HG03457 (cell line): ENCODE data around the gene CDKN2D.

Source experiments
- ATAC-seq: cut with Tn5 transposase; IDR thresholded peaks from one replicate; pipeline ENCODE4 v1.9.1; 2021; ENCODE audit warnings: moderate number of reproducible peaks; ENCODE audit not compliant: unreplicated experiment

CDKN2D gene

DNA sequence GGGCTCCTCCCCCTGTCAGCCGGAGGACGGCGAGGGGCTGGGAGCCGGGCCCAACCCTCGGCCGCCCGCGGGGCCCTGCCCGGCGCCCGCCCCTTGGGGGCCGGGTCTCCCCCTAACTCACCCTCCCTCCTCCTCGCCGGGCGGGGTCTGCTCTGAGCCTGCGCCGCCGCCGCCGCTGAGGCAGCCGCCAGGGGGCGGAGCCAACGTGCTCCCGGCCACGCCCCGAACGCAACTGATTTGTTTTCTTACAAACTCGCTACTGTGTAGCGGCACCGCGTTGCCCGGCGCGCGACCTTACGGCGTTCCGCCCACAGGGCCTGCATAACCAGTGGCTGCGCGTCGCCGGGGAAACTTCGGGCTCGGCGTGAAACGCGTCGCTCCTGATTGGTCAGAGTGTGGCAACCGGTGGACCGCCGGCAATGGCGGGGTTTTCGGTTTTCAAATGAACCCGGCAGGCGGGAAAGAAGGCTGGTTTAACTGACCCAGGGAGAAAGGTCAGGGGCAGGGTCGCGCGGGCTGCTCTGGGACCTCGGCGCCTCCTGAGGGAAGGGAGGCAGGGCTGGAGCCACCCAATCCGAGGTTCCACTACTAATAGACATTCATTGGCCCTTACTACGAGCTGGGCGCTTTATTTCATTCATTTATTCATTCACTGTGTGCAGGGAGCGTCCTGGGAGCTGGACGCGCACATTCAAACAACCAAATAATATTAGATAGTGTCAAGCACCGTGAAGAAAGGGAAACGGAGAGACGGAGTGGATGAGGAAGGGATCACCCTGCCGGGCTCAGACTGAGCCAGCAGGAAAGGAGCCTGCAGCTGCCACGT is at the start of gene CDKN2D:
TSS of gene CDKN2D (minus strand) at position 154 of the 826 bp plus-strand sequence. CDS start 326 bp downstream, outside the sequence.
- peak; percentile 50 for ATAC-seq

DNA sequence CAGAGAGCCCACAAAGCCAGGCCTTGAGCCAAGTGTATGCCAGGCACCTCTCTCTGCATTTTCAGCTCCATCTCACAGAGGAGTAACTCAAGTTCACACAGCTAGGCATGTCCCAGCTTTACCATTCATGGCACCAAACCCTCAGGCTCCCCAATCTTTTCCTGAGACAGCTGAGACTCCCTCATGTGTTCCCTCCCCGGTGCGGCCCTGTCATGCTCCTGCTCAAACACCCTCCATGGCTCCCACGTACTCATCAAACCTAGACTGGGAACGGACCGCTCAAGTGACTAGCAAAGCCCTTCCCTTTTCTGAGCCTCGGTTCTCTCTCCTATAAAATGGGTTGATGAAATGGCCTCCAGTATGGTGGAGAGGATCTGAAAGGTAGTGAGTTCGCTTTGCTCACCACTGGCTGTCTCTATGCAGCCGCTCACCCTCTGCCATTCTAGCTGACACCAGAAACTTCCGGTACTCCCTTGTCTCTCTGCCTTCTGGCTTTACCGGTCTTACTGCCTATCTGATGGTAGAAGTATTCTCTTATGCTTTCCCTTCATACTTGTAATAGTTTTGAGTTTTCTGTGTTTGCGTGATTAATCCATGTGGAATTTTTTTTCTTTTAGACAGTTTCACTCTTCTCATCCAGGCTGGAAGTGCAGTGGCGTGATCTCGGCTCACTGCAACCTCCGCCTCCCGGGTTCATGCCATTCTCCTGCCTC is 48.8 kb upstream of the CDKN2D start:
- no peak for ATAC-seq

DNA sequence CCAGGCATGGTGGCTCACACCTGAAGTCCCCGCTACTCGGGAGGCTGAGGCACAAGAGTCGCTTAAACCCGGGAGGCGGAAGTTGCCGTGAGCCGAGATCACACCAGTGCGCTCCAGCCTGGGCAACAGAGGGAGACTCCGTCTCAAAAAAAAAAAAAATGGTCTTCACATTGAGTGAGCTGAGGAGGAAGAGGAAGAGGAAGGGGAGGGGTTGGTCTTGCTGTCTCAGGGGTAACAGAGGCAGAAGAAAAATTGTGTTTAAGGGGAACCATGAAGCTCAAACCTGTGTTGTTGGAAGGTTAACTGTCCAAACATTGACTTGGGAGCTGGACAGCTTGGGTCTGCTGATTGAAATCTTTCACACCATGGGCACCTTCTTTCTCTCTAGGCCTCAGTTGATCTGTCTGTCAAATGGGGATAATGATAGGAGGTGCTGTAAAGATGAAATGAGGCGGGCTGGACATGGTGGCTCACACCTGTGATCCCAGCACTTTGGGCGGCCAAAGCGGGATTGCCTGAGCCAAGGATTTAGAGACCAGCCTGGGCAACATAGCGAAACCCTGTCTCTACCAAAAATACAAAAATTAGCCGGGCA is 46.7 kb upstream of the CDKN2D start:
- no peak for ATAC-seq

DNA sequence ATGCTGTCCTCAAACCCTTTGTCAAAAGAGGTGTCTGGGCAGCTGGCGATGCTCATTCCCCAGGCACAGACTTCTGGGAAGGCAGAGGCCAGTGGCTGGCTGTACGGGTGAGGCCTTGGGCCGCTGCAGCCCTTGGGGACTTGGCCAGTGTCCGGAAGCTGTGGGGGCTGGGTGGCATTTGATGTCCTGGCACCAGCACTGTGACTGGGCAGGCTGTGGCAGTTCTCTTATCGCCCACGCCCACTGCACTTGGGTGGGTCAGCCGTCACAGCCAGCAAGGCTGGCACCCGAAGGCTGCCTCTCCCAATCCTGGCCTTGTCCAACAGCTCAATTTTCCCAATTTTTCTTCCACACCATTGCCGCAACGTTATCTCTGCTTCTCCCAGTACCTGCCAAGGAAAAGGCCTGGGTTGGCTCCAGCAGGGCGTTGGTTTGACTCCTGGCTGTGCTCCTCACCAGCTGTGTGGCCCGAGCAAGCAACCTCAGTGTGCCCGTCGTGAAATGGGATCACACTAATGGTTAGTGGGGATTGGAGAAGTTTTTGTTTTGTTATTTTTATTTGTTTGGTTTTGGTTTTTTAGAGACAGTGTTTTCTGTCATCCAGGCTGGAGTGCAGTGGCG is 43.8 kb upstream of the CDKN2D start:
- no peak for ATAC-seq

DNA sequence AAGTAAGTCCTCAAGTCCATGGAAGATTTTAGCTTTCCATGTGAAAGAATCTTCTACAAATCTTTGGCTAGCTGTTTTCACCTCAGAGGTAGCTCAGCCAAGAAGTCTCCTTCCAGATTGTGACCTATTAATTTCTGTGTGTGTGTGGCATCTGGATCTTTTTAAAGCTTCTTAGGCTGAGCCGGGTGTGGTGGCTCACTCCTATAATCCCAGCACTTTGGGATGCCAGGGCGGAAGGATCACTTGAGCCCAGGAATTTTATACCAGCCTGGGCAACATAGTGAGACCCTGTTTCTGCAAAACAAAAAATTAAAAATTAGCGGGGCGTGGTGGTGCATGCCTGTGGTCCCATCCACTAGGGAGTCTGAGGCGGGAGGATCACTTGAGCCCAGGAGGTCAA is 43.1 kb upstream of the CDKN2D start:
- no peak for ATAC-seq

DNA sequence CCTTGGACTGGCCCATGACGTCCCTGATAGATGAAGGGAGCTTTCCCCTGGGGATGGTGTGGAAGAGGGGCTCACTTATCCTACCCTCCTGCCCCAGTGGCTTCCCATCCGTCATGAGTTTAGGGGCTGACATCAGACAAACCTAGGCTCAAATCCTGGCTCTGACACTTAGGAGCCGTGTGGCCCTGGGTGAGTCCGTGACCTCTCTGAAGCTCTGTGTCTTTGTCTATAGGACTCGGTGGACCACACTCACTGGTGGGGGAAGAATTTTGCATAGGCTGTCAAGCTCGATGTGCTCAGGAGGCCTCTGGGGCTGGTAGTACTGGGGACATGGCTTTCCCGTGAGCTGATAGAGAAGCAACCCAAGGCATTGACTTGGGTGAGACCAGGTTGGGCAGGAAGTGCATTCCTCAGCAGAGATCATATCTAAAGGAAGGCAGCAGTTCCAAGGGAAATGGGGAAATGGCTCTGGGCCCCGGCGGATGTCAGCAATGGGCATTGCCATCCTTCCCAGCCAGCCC is 35.7 kb upstream of the CDKN2D start:
- no peak for ATAC-seq

DNA sequence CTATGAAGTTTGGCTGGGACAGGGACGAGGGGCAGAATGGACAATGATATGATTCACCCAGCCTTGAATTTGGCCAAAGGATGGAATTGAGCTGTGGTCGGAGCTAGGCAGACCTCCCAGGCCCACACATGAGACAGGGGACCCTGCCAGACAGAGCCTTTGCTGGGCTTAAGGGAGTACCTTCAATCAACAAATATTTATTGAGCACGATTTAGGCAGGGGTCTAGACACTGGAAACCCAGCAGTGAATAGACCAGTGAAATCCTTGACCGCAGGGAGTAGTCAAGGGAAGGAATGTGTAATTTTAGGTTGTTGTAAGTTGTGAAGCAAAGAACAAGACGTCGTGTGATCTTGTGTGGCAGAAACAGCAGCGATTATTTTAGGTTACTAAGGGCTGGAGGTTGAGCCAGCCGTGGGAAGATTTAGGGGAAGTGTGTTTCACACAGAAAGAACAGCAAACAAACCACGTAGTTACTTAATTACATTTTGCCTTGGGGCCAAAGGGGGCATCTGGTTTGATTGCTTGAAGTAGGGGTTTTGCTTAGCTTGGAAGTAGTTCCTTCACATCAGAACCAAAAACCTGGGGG is 35.2 kb upstream of the CDKN2D start:
- ATAC-seq = no peak

DNA sequence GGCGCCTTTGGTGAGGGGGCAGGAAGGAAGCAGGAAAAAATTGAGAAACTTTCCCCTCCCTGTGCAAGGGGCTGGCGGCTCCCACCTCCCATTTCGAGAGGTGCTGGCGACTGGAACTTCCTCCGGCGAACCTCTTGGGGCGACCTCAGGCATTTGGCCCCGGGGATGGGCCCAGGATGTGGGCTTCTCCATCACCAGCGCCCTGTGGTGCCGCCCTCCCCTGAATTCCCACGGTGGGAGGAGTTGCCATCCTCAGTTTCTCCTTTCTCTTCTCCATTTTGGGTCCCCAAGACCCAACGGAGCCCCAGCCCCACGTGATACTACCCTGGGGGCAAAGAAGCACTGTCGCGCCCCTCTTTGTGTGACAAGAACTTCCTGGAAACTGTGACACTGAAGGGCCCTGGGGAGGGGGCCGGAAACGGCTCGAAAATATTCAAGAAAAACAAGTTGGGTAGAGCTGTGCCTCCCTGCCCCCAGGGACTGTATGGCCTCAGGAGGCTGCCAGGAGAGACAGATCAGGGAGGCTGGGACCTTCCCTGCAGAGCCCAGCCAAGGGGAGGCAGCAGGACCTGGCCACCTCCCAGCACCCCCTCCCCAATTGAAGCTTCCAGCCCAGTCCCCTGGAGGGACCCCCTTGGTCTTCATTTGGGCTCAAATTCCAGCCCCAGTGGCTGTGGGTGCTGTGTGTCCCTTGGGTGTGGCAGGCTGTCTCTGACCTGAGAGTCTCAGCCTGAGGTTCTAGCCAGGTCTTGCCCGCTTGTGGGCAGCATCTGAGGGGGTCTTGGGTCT is 34.5 kb upstream of the CDKN2D start:
- no peak for ATAC-seq

DNA sequence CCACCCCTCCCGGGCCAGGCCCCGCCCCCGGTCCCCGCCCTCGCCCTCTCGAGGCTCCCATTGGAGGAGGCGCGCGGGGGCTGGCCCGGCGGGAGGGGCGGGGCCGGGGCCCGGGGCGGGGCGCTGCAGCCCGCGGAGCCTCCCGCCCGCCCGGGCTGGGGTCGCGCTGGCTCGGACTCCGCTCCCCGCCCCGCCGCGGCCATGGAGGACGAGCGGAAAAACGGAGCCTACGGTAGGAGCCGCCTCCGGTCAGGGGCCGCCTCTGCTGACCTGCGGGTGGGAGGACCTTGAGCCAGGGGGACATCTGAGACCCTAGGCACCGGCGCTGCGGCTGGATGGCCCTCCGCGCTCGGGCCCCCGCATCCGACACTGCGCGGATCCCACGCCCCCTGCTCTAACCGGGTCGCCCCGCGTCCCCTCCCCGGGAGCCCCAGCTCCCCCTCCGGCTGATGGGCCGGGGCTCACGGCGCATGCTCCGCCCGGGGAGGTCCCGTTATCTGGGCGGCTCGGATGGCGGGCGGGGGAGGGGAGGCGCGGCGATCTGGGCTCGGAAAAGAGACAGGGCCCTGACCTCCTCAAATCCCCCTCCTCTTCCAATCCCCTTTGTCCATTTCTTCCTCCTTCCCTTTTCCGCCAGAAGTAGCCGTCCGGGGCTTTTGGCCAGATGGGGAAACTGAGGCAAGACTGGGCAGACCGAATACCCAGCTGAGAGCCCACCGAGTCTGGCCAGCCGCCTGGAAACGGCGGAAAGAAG is 33.7 kb upstream of the CDKN2D start:
- no peak for ATAC-seq

DNA sequence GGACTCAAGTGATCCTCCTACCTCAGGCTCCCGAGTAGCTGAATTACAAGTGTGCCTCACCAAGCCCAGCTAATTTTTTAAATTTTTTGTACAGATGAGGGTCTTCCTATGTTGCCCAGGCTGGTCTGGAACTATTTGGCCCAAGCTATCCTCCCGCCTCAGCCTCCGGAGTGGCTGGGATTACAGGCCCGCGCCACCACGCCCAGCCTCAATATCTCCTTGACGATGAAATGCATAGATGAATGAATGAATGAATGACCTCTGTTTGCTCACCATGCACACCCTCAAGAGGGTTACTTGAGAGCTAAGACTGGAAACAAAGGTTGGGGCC is 33.2 kb upstream of the CDKN2D start:
- ATAC-seq = no peak

DNA sequence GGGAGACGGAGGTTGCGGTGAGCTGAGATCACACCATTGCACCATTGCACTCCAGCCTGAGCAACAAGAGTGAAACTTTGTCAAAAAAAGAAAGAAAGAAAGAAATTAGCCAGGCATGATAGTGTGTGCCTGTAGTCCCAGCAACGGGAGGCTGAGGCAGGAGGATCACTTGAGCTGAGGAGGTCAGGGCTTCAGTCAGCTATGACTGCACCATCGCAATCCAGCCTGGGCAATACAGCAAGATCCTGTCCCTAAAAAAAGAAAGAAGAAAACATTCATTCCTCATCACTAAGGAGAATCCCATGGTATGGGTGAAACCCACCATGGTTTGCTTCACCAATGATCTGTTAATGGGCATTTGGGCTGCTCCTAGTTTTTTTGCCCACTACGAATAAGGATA is 31.4 kb upstream of the CDKN2D start:
- no peak for ATAC-seq

DNA sequence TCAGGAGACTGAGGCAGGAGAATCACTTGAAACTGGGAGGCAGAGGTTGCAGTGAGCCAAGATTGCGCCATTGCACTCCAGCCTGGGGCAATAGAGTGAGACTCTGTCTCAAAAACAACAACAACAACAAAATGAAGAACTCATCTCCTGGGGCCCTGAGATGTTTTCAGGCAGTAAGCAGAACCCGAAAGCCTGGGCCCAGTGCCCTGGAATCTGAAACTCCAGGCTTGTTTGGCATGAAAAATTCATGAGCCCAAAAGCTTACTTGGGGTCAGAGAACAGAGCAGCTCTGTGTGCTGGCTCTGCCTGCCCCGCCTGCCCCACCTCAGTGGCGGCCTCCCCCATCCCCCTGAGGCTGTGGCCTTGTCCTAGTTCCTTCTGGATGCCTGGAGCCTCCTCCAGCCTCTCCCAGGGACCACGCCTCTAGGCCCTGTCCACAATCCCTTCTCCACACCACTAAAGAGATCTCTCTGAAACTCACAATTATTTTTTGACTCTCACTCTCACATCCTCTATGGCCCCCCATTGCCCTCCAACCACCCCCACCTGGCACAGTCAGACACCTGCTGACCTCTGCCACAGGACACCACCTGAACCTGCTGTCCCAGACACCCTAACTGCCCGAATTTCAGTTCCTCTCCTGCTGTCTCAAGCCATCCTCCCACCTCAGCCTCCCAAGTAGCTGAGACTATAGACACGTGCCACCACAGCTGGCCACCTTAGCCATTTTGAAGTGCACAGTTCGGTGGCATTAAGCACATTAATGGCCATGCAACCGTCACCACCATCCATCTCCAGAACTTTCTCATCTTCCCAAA is 25.2 kb upstream of the CDKN2D start:
- no peak for ATAC-seq

DNA sequence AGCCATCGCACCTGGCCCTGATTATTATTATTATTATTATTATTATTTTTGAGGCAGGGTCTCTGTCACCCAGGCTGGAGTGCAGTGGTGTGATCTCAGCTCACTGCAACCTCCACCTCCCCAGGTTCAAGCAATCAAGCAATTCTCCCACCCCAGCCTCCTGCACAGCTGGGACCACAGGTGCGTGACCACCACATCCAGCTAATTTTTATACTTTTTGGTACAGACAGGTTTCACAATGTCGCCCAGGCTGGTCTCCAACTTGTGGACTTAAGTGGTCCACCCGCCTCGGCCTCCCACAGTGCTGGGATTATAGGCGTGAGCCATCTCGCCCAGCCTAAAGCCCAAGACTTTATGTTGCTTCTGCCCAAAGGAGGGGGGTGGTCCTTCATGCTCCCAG is 24.4 kb upstream of the CDKN2D start:
- ATAC-seq = no peak

DNA sequence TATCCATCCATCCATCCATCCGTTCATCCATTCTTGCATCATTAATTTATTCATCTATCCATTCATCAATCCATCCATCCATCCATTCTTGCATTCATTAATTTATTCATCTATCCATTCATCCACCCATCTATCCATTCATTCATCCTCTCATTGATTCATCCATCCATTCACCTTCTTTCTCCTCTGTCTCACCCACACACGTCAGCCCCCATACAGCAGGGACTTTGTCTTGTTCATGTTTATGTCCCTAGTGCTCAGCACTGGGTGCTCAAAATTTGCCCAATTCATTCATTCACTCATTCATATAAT is 19.0 kb upstream of the CDKN2D start:
- ATAC-seq = no peak

DNA sequence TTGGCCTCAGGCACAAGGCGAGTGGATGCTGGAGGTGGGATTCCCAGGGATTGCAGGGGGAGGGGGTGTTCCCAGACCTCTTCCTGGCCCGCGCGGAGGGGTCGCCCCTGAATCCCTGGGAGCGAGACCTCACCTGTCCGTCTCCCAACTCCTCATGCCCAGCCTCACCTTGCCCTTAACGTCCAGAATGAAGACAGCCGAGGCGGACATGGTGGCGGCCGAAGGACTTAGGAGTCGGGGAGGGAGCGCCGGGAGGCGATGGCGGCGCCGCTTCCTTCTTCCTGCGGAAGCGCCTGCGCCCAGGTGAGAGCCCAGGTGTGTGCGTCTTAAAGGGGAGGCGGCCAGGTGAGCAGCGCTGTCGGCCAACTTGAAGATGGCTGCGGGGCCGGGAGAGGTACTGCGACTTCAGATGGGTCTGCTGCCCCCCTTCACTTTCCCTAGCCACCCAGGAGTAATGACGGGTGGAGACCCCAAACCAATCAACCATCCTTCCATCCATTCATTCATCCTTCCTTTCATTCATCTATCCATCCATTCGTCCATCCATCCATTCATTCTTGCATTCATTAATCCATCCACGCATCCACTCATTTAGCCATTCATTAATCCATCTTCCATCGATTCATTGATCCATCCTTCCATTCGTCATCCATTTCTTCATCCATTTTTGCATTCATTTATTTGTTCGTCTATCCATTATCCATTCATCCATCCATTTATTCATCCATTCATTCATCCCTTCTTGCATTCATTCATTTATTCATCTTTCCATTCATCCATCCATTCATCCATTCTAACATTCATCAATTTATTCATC is 18.5 kb upstream of the CDKN2D start, which contains the start of gene AP1M2:
TSS of gene AP1M2 (minus strand) at position 291 of the 817 bp plus-strand sequence. CDS start at position 210, 81 bp downstream.
- ATAC-seq = no peak

DNA sequence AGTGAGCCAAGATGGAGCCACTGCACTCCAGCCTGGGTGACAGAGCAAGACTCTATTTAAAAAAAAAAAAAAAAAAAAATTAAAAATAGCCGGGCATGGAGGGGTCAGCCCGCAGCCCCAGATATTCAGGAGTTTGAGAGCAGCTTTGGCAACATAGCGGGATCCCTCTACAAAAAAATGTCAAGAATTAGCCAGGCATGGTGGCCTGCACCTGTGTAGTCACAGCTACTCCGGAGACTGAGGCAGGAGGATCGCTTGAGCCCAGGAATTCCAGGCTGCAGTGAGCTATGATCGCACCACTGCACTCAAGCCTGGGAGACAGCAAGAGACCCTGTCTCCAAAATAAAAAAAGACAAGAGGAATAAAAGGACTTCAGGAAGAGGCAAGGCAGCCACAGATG is 17.6 kb upstream of the CDKN2D start:
- ATAC-seq = no peak

DNA sequence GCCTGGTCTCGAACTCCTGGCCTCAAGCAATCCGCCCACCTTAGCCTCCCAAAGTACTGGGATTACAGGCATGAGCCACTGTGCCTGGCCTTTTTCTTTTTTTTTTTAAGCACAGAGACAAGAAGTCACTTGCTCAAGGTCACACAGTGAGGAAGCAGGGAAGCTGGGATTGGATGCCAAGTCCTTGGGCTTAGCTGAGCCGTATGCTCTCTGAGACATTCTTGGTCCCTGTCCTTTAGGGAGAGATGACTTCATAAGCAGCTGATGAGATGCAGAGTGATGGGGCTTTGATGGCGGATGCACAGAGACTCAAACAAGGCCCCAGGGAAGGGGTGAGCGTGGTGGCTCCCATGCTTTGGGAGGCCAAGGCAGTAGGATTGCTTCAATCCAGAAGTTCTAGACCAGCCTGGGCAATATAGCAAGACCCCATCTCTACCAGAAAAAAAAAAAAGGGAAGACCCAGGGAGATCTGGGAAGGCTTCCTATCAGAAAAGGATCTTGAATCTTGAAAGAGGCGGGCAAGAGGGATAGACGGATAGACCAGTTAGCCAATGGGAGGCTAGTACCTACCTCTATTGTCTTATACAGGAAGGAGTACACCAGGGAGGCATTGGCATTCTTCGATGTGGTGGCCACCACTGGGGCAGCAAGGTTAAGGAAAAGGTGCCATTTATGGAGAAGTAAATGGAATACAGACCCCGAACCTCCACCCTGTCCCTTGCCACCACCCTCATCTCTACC is 14.4 kb upstream of the CDKN2D start:
- ATAC-seq = no peak
